Esophagus muscularis mucosa (tissue), 3 donors: ENCODE data around the gene COX6A1.

Experiments used
- POLR2A ChIP-seq: fragments of 450-650 bp; IDR thresholded peaks from one replicate; pipeline ENCODE4 v1.6.1; 2017; ENCODE audit warnings: antibody characterized with exemption, moderate library complexity, mild to moderate bottlenecking, low read depth
- TF ChIP-seq, protein P1 (sequence below), 3 experiments: fragments of 200-600 bp in 2 of 3; fragments of 450-650 bp in 1 of 3; sonication (generic) in 2 of 3; IDR thresholded peaks; one replicate each; pipeline ENCODE4 v1.5.1; 2017 to 2019; ENCODE audit warnings: antibody characterized with exemption in 3 of 3, mild to moderate bottlenecking in 2 of 3, moderate library complexity in 1 of 3

DNA sequence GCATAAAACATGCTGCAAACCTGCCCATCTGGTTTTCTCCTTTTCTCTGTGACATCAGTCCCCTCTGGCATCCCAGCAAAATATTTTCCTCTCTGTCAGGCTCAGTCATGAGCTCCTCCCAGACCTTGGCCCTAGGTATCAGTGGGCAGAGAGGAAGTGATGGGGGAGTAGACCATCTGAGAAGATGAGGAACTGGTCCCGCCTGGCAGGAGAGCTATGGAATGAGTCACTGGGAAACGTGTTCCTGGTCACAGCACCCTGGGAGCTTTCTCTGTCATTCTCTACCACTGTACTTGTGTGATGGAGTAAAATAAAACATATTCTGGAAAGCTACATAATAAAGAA is 36.7 kb downstream of the COX6A1 start:
- TF ChIP-seq POLR2A = no peak
- TF ChIP-seq, protein P1, sequence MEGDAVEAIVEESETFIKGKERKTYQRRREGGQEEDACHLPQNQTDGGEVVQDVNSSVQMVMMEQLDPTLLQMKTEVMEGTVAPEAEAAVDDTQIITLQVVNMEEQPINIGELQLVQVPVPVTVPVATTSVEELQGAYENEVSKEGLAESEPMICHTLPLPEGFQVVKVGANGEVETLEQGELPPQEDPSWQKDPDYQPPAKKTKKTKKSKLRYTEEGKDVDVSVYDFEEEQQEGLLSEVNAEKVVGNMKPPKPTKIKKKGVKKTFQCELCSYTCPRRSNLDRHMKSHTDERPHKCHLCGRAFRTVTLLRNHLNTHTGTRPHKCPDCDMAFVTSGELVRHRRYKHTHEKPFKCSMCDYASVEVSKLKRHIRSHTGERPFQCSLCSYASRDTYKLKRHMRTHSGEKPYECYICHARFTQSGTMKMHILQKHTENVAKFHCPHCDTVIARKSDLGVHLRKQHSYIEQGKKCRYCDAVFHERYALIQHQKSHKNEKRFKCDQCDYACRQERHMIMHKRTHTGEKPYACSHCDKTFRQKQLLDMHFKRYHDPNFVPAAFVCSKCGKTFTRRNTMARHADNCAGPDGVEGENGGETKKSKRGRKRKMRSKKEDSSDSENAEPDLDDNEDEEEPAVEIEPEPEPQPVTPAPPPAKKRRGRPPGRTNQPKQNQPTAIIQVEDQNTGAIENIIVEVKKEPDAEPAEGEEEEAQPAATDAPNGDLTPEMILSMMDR (IDR thresholded peaks at IDR 0.05) = no peak
